ENCODE measurements around the gene MTPN. TPM values are rescaled to one million over a fixed set of nuclear protein-coding genes. Genes with fewer than 3 reads are reported as not detected.

Gene MTPN
- total RNA-seq, 1 experiment from 2014 or later = 191 TPM

DNA sequence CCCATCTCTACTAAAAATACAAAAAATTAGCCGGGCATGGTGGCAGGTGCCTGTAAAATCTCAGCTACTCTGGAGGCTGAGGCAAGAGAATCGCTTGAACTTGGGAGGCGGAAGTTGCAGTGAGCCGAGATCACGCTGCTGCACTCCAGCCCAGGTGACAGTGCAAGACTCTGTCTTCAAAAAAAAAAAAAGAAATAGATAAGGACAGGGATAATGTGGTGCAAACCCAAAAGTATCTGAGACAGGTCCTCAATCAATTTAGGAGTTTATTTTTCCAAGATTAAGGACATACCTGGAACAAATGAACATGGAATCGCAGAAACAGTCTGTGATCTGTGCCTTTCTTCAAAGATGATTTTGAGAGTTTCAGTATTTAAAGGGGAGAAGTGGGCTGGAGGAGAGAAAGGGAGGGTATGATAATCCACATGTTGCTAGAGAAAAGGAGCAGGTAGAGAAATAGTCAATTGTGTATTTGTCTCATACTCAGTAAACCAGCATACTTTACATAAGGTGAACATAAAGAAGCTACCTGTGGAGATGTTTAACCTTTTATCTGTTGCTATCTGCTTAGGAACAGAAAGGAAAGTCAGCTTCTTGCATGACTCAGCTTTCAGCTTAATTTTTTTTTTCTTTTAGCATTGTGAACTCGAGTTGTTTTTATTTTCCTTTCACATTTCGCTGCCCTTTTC, 4.9 kb upstream of the MTPN start:
- DNase-seq (ENCODE audit: low read depth) = no peak

DNA sequence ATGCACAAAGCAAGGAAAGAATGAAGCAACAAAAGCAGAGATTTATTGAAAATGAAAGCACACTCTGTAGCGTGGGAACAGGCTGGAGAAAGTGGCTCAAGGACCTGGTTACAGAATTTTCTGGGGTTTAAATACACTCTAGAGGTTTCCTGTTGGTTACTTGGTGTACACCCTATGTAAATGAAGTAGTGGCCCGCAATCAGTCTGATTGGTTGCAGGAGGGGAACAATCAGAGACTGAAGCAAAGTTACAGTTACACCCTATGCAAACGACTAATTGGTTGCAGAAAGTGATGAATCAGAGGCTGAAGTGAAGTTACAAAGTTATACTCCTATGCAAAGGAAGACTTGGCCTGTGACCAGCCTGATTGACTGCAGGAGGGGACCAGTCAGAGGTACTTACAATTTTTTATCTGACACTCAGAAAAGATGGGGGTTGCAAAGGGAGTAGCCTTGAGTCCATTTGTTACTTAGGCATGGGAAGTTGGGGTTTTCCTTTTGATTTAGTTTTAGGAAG, 3.6 kb upstream of the MTPN start:
- DNase-seq (ENCODE audit: low read depth) = peak; percentile 97

DNA sequence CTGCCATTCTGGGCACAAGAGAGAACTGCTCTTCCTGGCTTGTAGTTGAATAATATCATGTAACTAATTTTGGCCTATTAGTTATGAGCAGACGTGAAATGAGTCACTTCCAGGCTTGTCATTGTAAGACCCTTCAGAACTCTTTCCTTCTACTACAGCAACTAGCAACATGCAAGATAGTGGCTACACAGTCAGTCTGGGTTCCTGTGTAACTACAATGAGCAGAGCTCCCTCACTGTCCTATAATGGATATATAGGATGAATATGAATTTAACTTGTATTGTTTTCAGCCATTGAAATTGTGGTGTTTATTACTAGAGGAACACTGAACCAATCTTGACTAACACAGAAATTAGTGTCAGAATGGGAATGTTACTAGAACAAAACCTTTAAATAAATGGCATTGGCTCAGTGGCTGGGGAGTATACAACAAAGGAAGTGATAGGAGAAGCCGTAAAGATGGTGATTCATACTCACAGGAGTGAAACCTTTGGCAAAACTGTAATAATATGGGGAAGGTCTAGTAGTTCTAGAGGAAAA, 2.9 kb upstream of the MTPN start:
- peak; percentile 65 for DNase-seq (ENCODE audit: low read depth)

DNA sequence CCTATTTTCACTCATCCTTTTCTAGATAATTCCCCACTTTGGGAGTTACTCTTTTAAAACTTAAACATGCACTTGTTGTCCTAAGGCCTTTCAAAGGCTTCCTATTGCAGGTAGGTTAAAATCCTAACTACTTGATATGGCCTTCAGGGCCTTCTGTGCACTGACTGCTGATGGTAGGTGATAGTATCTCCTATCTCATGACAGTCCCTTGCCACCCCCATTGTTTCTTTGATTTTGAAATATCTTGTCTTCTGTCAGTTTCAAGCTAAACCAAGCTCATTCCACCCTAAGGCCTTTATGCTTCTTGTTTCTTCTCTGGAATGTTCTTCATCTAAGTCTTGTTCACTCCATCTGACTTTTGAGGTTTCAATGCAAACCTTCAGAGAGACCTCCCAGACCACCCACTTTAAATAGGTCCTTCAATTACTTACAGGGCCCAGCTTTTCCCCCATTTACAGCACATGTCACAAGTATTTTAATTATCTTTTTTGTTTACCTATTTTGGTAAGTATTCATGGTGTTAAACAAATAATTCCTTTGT, 2.4 kb upstream of the MTPN start:
- no peak for DNase-seq (ENCODE audit: low read depth)

DNA sequence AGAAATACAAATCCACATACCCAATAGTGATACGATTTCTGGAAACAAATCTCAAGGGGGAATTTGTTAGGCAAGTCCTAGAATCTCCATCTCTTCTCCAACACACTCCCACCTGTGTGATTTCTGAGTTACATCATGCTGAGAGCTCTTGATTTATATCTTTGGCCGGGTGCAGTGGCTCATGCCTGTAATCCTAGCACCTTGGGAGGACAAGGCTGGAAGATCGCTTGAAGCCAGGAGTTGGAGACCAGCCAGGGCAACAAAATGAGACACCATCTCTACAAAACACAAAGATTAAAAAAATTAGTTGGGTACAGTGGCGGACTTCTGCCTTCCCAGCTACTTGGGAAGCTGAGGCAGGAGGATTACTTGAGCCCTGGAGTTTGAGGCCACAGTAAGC, 1.5 kb upstream of the MTPN start:
- no peak for DNase-seq (ENCODE audit: low read depth)

DNA sequence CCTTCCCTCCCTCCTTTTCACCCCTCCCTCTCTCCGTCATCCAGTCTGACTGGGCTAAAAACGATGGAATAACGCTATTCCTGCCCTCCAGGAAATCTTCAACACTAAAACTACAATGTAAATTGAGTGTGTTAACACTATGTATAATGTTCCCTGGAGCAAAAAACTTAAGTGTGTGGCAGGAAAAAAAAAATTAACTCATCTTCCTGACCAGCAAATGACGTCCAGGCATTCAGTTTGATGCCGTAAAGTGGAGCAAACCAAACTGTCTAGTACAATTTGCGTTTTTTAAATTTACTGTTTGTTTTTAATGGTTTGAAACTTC, 545 bp upstream of the MTPN start:
- DNase-seq (ENCODE audit: low read depth) = no peak

DNA sequence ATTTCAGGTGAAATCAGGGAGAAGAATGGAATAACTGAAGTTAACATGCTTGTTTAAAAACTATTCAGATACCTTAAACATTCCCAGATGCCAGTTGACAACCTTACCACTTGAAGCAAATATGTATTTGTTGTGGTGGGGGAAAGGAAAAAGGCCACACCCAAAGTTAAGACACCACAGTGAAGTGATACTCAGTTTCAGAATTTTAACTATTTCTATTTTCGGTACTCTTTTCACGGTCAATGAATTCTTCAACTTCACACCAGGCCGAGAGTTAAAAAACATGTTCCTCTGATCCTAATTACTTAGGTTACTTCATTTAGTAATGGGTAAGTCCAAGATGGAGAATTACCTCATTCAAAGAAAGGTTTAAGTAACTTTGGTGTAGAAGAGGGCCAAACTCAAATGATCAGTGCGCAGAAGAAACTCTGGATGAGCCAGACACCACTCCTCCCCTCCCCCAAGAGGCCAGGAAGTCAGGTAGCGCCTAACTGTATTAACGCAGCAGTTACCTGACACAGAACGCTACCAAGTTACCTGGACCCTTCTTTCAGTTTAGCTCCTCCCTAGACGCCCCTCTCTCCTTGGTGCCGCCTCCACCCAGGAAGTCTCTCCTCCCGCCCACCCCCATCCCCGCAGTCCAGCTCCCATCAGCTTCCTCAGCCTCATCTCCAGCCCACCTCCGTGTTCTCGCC, 700 bp downstream of the MTPN start:
- DNase-seq (ENCODE audit: low read depth) = no peak

DNA sequence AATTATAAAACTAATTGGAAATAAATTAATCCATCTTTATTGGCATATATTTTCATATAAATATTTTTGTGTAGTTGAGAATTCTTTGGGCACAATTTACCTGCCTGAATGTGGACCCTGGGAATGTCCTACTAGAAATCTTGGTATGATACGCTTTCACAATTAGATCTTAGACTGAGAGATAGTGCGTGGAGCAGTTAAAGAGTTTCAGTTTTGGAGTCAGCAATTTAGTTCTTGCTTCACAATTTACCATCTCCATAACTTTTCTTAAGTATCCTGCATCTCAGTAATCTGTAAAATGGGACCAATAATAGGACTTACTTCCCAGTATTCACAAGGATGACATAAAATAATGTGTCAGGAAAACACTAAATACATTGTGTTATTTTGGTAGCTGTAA, 2.0 kb downstream of the MTPN start:
- no peak for DNase-seq (ENCODE audit: low read depth)

DNA sequence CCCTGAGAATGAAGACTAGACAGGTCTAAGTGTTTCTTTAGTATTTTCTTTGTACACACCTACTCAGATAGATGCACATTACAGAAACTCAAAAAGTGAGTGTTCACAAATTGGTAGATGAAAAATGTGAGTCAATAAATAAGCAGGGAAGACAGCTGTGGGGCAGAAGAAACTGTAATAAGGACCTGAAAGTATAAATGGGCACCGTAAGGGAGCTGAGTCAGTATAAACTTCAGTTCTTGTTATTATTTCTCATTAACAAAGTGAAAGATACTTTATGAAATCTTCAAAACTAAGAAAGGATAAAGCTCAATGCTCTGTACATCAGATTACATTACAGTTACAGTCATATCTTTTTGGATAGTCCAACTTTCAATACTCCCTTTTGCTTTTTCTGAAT, 2.5 kb downstream of the MTPN start:
- DNase-seq (ENCODE audit: low read depth) = no peak

DNA sequence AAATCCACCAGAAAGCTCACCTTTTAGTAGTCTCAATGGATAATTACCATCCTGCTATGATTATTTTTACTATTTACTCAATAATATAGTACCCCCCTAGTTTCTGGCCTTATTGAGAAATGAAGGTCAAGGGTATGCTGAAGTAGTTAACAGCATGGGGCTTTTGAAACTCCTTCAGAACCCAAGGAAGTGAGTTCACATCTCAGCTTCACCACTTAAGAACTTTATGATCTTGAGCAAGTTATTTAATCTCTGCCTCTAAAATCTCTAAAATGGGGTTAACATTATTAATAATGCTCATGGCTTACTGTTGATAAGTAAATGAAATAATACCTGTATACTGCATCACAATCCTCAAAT, 5.8 kb downstream of the MTPN start:
- no peak for DNase-seq (ENCODE audit: low read depth)

DNA sequence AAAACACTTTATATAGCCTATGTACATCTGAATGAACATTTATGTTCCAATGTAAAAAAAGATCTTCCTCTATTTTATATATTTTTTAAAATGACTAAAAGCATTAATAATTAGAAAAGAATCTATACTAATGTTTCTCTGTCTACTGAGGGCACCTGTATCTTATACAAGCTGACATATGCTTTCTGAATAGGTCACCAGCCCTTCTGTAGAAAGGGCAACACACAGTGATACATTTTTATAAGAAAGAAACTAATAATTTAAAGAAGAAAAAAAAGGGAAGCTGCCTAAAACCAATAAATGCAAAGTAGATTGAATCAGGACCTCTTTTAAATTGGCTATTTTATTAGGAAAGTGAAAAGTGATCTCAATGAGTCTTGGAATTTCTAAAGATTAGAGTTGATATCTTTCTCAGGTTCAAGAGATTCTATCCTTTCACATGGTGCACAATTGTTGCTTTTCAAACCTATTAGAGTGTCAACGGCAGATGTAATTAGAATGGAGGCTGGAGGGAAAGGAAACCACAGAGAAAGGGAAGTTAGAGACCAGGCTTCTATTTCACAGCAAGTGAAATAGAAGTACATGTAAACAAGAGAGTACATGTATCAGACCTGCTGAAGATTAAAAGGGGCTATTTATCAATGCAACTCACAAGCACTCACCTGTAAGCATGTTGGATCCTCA, 6.3 kb downstream of the MTPN start:
- no peak for DNase-seq (ENCODE audit: low read depth)

DNA sequence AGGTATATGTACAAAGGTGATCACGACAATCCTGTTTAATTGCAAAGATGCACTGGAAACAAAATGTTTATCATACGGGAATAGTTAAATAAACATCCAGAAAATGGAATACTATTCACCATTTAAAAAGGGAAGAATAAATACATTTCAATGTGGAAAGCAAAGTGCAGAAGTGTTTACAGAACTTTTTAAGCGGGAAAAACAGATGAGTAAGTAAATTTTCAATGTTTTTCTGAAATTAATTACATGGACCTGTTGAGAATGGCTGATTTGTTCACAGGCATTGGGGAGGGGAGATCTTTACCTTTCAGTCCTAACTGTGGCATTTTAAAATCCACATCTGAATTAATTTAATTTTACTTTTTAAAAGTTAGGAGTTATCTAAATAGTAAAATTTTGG, 7.1 kb downstream of the MTPN start:
- DNase-seq (ENCODE audit: low read depth) = no peak

DNA sequence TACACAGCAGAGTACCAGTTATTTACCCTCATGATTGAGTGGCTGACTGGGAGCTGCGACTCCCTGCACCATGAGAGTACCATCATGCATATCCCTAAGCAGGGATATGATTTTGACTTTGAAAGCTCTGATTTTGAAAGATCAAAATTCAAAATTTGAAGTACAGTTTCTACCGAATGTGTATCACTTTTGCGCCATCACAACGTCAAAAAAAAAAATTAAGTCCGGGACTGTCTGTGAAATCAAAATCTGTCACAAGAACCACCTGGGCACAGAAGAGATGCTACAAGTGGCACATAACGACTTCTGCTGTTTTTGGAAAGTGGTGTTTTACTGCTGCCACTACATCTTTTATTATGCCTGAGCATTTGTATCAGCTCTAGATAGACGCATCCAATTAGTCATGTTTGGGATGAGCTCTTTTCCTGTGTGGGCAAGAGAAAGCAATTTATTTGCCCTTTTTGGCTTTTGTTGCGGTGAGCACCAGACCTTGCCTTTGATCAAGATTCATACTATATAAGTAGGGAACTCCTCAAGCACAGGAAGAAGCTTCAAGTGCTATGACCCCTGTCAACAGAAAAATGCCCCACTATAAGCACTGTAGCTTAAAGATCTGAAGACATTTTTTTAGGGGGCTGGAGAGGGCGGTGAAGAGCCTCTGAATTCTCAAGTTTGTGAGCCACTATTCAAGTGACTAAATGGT, 10.7 kb downstream of the MTPN start:
- no peak for DNase-seq (ENCODE audit: low read depth)

DNA sequence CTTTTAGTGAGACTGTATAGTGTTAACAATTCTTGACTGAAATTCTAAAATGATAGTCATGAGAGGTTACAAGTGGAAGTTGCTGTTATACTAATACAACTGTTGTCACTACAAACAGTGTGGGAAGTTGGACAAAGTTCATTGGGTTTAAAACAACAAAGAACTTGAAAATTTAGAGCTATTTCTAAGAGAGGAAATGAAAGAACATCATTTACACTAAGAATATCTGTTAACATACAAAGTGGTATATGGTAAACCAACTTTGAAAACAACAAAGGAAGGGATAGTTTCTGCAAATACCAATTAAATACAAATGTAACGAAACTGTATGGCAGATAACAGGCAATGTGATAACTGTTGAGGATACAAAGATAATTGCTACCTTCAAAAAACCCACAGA, 11.6 kb downstream of the MTPN start:
- no peak for DNase-seq (ENCODE audit: low read depth)

DNA sequence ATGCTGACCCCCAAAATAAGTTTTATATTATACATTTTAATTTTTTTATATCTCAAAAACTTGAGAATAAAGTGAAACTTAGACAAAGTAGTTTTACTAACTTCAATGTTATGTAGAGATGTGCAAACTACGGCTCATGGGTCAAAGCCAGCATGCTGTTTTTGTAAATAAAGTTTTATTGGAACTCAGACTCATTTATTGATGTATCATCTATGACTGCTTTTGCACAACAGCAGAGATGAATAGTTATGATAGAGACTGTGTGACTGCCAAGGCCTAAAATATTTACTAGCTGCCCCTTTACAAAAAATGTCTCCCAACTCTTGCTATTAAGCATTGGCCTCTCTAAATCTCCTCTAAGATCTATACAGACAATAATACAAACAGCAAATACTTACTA, 12.4 kb downstream of the MTPN start:
- no peak for DNase-seq (ENCODE audit: low read depth)

DNA sequence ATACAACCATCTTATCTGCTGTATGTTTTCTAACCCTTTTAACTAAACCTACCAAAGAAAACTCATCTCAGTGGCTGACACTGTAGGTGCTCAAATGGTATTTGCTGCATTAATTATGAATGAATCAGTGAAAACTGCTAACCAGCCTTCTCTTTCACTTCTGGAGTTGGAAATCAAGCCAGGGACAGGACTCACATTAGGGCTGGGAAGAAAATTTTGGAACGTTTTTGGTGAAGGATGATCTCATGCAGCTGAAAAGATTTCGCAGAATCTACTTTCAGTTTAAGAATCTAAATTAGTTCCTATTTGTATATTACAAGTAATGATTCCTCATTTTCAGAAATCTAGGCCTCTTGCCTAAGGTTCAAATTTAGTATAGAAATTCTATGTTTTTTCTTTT, 12.9 kb downstream of the MTPN start:
- DNase-seq (ENCODE audit: low read depth) = peak; percentile 7

DNA sequence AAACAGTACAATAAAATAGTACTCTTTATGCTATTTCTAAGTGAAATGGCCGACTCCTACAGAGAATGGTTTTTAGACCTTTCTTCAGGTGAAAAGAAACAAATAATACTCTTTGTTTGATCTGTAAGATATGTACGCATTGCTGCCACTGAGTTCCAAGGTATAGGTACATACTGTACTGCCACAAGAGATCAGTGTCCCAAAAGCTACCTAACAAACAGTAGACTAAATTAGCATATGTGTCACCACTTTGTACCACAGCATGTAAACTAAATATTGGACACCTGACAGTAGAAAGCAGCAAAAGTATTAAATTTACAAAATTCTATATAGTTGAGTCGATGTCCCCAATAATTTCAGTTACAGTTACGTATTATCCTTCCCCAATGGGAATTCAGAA, 14.4 kb downstream of the MTPN start:
- DNase-seq (ENCODE audit: low read depth) = no peak

DNA sequence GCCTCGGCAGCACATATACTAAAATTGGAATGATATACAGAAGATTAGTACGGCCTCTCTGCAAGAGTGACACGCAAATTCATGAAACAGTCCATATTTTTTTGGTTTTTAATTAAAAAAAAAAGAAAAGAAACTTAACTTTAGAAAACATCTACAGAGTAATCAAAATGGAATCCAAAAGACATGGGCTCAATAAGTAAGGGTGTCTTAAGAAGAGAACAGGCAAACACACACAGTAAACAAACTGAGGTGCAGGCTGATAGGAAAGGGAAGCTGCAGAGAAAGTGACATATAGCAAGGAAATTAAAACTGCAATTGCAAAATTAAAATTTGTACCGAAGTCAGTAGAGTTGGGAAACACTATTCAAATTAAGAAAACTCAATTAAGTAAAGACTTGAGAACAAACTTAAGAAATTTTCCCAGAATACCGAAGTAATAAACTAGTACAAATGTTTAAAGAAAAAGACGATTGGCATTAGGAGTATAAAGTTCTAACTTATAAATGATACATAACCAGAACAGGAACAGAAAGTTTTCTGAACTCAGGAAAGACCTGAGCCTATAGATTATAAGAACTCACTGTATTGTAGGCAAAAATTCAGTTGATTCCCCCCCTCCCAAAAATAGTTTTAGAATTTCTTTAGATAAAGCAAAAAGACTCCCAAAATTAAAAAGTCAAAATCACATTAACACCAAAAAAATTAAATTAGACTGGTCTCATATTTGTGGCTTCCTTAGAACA, 16.3 kb downstream of the MTPN start:
- DNase-seq (ENCODE audit: low read depth) = no peak

DNA sequence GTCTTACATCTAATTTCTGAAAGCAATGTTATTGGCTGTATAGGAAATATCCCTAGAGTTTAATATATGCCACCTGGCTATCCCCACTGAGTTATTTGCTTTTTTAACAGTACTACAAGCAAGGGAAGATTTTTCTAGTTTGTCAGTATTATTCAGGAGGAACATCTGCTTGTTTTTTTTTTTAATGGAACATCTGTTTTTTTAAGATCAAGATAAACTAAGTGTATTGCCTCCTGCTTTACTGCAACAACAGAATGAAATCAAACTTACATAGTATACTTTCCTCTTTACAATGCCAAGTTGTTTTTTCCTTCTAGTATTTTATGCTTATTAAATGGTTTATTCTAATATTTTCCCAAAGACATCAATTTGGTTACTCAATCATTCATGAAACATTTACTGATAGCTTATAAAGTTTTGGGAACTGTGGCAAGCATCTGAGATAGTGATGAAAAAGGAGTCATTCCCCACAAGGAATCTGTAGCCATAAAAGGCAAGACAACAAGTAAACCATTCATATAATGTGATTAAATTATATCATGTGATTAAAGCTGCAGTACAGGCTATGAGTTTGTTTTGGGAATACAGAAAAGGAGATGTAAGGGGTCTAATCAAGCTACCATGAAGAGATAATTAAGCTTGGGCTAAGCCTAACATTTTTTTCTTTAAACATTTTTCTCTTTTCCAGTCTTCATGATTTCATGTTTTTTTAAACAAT, 17.4 kb downstream of the MTPN start:
- DNase-seq (ENCODE audit: low read depth) = peak; percentile 8

DNA sequence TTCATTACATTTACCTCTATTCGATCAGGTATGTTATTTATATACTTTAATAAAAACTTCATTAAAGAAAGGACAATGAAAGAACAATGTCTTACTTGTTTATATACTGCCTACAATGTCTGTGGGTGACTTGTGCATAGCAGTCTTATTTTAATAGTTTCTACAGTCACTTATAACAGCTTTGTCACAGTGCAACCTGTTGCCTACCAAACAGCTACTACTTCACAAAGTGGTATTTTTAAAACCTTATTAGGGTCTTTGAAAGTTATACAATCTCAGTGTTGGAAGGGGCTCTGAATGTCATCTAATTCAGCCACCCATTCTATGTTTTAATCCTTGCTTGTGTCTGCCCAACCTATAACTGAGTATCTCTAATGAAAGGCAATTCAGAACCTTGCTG, 19.0 kb downstream of the MTPN start:
- no peak for DNase-seq (ENCODE audit: low read depth)

DNA sequence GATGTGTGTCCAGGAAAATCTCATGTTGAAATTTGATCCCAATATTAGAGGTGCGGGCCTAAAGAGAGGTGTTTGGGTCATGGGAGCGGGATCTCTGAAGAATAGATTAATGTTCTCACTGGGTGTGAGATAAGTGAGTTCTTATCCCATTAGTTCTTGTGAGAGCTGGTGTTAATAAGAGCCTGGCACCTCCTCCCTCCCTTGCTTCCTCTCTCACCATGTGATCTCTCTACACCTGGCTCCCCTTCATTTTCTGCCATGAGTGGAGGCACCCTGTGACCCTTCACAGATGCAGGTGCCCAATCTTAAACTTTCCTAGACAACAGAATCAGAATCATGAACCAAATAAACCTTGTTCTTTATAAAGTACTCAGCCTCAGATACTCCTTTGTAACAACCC, 19.5 kb downstream of the MTPN start:
- no peak for DNase-seq (ENCODE audit: low read depth)

All from RPMI7951 (cell line).